ENCODE measurements around the gene C17orf107. TPM values are rescaled to one million over a fixed set of nuclear protein-coding genes. Genes with fewer than 3 reads are reported as not detected.

Gene C17orf107
- polyA plus RNA-seq, 1 experiment = 1.0 TPM

DNA sequence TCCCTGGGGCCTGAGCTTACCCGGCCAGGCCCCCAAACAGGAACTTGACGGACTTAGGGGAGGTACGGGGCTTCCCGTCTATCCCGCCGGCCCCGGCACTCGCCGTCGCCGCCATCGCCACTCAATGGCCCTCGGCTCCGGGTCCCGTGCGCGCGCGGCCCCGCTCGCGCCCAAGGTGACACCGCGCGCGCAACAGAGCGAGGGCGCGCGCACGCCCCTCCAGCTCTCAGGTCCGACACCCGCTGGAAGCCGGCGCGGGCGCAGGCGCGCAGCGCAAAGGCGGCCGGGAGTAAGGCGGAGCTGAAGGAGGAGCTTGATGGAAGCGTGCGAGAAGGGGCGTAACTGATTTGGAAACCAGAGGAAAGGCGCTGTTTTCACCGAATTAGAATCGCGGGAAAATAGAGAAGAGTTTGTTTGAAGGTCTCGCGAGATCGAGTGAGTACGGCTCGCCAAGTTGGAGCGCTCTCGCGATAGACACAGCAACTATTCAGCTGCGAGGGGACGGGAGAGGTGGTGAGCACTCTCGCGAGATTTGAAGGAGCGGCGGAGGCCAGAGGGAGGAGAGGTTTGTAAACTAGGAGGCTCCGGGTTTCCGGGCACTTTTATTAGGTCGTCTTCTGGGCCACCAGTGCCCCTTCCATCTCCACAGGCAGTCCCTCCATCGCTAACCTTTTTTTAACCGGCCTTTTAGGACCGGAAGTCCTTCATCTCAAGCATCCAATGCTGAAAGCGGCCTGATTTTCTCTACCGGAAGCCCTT is 40.6 kb downstream of the C17orf107 start, which contains the start of the genes RNF167 and SLC25A11:
TSS of gene RNF167 (plus strand) at position 473 of the 759 bp plus-strand sequence. CDS start 642 bp downstream, outside the sequence.
TSS of gene SLC25A11 (minus strand) at position 251 of the 759 bp plus-strand sequence. CDS start at position 115, 136 bp downstream.
- Histone ChIP-seq H3K27ac (ENCODE audit: low read depth, low read length) (peak within 1 kb of the TSS; percentile 98), H3K4me3 (ENCODE audit: low read depth, low read length) (peak within 1 kb of the TSS; percentile 92), H3K9me3 (ENCODE audit: control insufficient read depth, insufficient read depth, low read length) (no peaks in the 10 kb centered on the region; the same call in 1 of the 2 replicates), H3K27me3 (ENCODE audit: control insufficient read depth, insufficient read depth, low read length) (no peaks in the 10 kb centered on the region)
- POLR2A ChIA-PET = interaction anchor here (1.0 to 2.4 kb wide), 12 partner anchors 9 to 144 kb away, joined by 3 to 55 read pairs (median 5); partner anchors contain the start of genes ENO3, INCA1, KIF1C and PFN1
- CTCF ChIA-PET = interaction anchor here (0.6 to 2.8 kb wide), 6 partner anchors 16 to 314 kb away, joined by 3 to 25 read pairs (median 4); partner anchors contain the start of gene CAMTA2
- TF ChIP-seq, protein P1, sequence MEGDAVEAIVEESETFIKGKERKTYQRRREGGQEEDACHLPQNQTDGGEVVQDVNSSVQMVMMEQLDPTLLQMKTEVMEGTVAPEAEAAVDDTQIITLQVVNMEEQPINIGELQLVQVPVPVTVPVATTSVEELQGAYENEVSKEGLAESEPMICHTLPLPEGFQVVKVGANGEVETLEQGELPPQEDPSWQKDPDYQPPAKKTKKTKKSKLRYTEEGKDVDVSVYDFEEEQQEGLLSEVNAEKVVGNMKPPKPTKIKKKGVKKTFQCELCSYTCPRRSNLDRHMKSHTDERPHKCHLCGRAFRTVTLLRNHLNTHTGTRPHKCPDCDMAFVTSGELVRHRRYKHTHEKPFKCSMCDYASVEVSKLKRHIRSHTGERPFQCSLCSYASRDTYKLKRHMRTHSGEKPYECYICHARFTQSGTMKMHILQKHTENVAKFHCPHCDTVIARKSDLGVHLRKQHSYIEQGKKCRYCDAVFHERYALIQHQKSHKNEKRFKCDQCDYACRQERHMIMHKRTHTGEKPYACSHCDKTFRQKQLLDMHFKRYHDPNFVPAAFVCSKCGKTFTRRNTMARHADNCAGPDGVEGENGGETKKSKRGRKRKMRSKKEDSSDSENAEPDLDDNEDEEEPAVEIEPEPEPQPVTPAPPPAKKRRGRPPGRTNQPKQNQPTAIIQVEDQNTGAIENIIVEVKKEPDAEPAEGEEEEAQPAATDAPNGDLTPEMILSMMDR (IDR thresholded peaks at IDR 0.05; ENCODE audit: low read depth, low read length) = no peak
- peak; percentile 99 for DNase-seq (ENCODE audit: low read depth, low spot score)

DNA sequence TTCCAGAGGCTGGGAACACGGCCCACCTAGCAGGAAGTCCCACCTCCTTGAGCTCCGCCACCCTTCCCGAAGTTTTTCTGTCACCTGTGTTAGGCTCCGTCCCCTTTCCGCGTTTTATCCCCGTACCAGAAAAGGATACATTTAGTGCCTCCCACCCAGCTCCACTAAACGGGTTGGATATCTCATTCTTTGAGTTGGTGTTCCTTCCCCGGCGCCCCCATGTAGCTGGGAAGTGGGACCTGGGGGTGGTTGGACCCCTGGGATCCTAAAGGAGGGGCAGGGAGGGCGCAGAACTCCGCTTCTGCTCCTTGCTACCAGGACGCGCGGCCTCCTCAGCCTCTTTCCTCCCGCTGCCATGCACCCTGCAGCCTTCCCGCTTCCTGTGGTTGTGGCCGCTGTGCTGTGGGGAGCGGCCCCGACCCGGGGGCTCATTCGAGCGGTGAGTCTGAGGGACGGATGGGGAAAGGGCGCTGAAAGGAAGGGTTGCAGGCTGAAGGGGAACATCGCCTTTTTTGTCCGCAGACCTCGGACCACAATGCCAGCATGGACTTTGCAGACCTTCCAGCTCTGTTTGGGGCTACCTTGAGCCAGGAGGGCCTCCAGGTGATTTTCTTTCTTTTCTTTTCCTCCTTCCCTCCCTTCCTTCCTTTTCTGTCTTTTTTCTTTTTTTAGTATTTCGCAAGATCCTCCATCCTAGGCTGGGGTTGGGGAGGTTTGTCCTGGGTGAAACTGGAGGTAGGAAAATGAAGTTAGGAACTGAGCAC is 41.4 kb downstream of the C17orf107 start:
- H3K27ac ChIP-seq (ENCODE audit: low read depth, low read length) = peak overlapping the region; percentile 98
- peak overlapping the region; percentile 92 for H3K4me3 ChIP-seq (ENCODE audit: low read depth, low read length)
- ChIA-PET CTCF (interaction anchor here (0.9 to 2.8 kb wide), 3 partner anchors 17 to 151 kb away, joined by 3 to 25 read pairs (median 5); no protein-coding TSS in a partner anchor), POLR2A (interaction anchor here (0.7 to 2.4 kb wide), 12 partner anchors 9 to 145 kb away, joined by 3 to 55 read pairs (median 5); partner anchors contain the start of genes ENO3, INCA1, KIF1C and PFN1)
- TF ChIP-seq, protein P1 (IDR thresholded peaks at IDR 0.05; ENCODE audit: low read depth, low read length) = no peak
- DNase-seq (ENCODE audit: low read depth, low spot score) = peak; percentile 72
- no peaks in the 10 kb centered on the region for H3K27me3 ChIP-seq (ENCODE audit: control insufficient read depth, insufficient read depth, low read length)
- H3K9me3 ChIP-seq (ENCODE audit: control insufficient read depth, insufficient read depth, low read length) = no peaks in the 10 kb centered on the region; the same call in 1 of the 2 replicates

DNA sequence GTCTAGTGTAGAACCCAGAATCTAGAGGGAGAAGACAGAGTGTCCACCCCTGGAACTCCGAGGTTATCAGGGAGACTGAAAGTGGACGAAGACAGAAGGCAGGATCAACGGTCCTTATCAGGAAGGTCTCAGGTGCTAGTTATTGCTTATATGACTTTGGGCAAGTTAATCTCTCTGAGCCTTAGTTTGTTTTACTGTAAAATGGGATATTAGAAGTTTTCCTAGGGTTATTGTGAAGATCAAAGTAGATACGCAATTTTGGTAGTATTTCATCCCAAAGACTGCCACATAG is 41.9 kb downstream of the C17orf107 start:
- TF ChIP-seq, protein P1 (IDR thresholded peaks at IDR 0.05; ENCODE audit: low read depth, low read length) = no peak
- H3K27ac ChIP-seq (ENCODE audit: low read depth, low read length) = no peak overlapping the region
- ChIA-PET CTCF (no interaction called here), POLR2A (interaction anchor here (2.3 kb wide), 1 partner anchor 32 kb away, joined by 14 read pairs; no protein-coding TSS in a partner anchor)
- H3K9me3 ChIP-seq (ENCODE audit: control insufficient read depth, insufficient read depth, low read length) = no peaks in the 10 kb centered on the region; the same call in 1 of the 2 replicates
- no peak for DNase-seq (ENCODE audit: low read depth, low spot score)
- H3K4me3 ChIP-seq (ENCODE audit: low read depth, low read length) = peak overlapping the region; percentile 92
- H3K27me3 ChIP-seq (ENCODE audit: control insufficient read depth, insufficient read depth, low read length) = no peaks in the 10 kb centered on the region

DNA sequence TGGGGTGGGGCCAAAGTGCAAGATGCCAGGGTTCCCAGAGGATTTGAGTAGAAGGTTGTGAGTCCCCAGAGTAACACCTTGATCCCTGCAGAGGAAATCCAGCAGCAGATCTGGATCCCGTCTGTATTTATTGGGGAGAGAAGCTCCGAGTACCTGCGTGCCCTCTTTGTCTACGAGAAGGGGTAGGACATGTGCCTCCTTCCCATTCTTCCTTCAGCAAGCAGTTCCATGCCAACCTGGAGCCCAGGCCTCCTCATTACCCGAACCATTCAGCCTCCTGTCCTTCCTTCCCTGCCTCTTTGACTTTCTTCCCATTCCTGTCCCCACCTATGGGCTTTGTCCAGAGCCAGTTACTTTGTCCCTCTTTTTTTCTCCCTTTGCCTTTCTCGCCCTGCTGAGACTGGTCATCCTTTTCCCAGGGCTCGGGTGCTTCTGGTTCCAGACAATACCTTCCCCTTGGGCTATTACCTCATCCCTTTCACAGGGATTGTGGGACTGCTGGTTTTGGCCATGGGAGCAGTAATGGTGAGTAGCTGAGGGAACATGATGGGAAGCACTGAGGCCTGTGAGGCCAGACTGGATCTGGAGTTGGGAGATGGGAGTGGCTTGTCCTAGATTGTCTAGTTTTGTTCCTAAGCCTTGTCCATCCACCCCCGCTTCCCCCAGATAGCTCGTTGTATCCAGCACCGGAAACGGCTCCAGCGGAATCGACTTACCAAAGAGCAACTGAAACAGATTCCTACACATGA is 43.6 kb downstream of the C17orf107 start:
- no peak for DNase-seq (ENCODE audit: low read depth, low spot score)
- ChIA-PET POLR2A (no interaction called here), CTCF (no interaction called here)
- TF ChIP-seq, protein P1 (IDR thresholded peaks at IDR 0.05; ENCODE audit: low read depth, low read length) = no peak
- Histone ChIP-seq H3K4me3 (ENCODE audit: low read depth, low read length) (no peak overlapping the region), H3K9me3 (ENCODE audit: control insufficient read depth, insufficient read depth, low read length) (peaks cover under 1% of the 10 kb centered on the region; the same call in 1 of the 2 replicates), H3K27ac (ENCODE audit: low read depth, low read length) (peak overlapping the region; percentile 47), H3K27me3 (ENCODE audit: control insufficient read depth, insufficient read depth, low read length) (no peaks in the 10 kb centered on the region)

All from AG04450 (cell line).